Measurements from ENCODE around the gene RPS27A.
A peak's percentile ranks its signal among the peaks of the same experiment; 100 is the strongest.
"Not testable (repeated sequence)": the region's sequence is repeated elsewhere in the genome, so short reads cannot be mapped to it uniquely, and the experiment has no call there.

Gene RPS27A

DNA sequence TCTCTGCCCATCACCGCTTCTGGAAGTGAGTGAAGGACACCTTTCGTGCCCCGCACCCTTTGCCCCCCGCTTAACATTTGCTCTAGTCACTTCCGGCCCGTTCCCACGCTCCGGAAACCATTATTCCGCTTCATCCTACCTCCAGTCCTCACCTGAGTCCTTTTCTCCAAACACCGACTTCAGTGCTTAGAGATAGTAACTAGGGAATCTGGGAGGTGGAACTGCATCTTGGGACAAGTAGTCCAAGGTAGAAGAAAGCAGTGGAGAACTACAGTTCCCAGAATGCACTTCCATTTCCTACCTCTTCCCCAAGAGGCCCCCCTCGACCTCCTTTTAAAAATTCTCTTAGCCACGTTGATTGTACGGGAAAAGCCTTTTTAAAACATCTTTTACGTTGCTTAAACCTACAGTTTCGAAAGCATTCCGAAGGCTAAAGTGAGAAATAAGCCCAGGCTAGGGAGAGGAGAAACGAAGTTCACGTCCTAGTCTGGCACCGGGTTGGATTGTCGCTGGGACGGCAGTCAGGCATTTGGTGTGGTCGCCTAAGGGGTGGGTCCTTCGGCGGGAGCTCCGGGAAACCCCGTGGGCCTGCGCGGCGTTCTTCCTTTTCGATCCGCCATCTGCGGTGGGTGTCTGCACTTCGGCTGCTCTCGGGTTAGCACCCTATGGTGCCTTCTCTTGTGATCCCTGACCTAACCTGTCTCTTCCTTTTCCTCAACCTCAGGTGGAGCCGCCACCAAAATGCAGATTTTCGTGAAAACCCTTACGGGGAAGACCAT lies at the start of gene RPS27A, which contains the start of gene CLHC1:
TSS of gene RPS27A (plus strand) at position 605 of the 779 bp plus-strand sequence. CDS start at position 742, 137 bp downstream.
TSS of gene CLHC1 (minus strand) at position 210 of the 779 bp plus-strand sequence. CDS start 9,882 bp downstream, outside the sequence.
- DNase-seq = peak; percentile 89 to 94

GRCh38 chr2:55186837-55187236 lies 45.7 kb upstream of the RPS27A start:
- not testable (repeated sequence) for DNase-seq

- DNase-seq = not testable (repeated sequence)
Measured at GRCh38 chr2:55191888-55192287, 40.6 kb upstream of the RPS27A start.

- DNase-seq = no peak
Measured at GRCh38 chr2:55196526-55196925, 36.0 kb upstream of the RPS27A start.

DNA sequence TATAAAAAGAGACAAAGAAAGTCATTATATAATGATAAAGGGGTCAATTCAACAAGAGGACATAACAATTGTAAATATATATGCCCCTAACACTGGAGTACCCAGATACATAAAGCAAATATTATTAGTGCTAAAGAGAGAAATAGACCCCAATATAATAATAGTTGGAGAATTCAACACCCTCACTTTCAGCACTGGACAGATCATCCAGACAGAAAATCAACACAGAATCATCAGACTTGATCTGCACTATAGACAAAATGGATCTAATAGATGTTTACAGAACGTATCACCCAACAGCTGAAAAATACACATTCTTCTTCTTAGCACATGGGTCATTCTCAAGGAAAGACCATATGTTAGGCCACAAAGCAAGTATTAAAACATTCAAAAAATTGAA lies 32.1 kb upstream of the RPS27A start:
- DNase-seq = no peak

DNA sequence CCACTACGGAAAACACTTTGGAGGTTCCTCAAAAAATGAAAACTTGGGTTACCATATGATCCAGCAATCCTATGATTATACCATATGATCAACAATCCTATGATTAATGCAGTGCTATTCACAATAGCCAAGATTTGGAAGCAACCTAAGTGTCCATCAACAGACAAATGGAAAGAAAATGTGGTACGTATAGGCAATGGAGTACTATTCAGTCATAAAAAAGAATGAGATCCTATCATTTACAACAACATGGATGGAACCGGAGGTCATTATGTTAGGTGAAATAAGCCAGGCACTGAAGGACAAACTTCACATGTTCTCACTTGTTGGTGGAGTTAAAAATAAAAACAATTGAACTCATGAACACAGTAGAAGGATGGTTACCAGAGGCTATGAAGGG lies 28.0 kb upstream of the RPS27A start:
- DNase-seq = no peak

DNA sequence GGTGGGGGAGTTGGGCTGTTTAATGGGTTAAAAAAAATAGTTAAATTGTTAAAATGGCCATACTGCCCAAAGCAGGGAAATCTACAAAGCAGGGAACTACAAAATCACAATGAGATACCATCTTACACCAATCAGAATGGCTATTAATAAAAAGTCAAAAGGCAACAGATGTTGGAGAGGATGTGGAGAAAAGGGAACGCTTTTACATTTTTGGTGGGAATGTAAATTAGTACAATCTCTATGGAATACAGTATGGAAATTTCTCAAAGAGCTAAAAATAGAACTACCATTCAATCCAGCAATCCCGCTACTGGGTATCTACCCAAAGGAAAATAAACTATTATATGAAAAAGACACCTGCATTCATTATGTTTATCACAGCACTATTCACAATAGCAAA lies 27.5 kb upstream of the RPS27A start:
- no peak for DNase-seq

GRCh38 chr2:55213822-55214221 lies 18.7 kb upstream of the RPS27A start:
- no peak for DNase-seq

- DNase-seq = no peak
Measured at GRCh38 chr2:55223958-55224760, 8.3 kb upstream of the RPS27A start.

- DNase-seq = no peak
Measured at GRCh38 chr2:55224761-55225261, 7.7 kb upstream of the RPS27A start.

DNA sequence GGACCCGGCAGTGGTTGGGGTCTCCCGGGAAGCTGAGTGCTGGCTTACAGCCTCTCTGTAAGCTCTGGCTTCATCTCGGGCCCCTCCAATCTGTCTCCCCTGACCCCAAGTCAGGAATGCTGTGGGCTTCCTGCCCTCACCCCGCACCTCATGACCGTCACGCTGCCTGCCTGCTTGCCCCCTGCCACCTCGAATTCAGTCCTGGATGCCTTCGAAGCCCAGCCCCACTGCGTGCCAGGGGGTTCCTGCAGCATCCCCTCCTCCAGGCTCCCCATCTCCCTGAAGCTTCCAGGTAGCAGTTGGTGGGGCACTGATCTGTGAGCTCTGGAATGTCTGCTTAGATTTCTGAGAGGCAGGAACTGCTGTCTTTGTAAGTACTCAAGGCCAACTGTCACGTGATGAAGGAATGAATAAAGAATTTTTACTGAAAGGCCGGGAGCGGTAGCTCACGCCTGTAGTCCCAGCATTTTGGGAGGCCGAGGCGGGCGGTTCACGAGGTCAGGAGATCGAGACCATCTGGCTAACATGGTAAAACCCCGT lies 6.9 kb upstream of the RPS27A start:
- no peak for DNase-seq

DNA sequence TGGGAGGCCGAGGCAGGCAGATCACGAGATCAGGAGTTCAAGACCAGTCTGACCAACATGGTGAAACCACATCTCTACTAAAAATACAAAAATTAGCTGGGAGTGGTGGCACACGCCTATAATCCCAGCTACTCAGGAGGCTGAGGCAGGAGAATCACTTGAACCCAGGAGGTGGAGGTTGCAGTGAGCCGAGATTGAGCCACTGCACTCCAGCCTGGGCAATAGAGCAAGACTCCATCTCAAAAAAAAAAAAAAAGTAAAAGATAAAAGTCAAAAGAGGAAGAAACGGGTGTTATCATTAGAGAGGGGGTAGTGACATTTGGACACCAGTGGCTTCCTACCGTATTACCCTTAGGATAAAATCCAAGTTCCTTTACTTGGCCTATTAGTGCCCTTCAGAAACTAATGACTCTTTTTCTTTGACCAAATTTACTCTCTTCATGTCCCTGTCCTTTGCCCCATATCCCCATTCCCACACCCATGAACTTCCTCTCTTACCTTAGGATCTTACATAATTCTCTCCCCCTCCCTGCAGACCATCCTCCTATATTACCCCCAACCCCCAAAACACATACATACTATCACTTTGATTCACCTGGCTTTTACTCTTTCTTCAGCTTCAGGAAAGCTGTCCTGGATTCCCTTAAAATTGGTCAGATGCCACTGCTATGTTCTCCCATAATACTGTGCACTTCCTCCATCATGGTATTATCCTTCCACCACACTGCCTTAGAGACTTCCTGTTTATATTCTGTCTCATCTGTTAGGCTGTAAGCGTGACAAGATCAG lies 4.9 kb upstream of the RPS27A start:
- not testable (repeated sequence) for DNase-seq

DNA sequence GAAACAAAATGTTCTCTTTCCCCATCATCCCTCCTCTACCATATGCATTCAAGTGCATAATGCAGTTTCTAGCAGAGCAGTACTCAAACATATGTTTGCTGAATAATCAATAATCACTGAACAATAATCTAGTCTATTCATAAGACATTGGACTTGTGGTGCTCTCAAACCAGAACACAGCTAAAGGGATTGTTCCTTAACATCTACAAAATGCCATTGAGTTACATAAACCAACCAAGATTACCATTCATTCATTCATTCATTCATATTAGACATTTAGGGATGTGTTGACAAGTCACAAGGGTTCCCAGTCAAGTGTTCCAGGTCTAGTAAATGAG lies 4.3 kb upstream of the RPS27A start:
- DNase-seq = no peak

- no peak for DNase-seq
Measured at GRCh38 chr2:55229221-55229620, 3.3 kb upstream of the RPS27A start.

- no peak for DNase-seq
Measured at GRCh38 chr2:55230551-55230950, 1.9 kb upstream of the RPS27A start.

DNA sequence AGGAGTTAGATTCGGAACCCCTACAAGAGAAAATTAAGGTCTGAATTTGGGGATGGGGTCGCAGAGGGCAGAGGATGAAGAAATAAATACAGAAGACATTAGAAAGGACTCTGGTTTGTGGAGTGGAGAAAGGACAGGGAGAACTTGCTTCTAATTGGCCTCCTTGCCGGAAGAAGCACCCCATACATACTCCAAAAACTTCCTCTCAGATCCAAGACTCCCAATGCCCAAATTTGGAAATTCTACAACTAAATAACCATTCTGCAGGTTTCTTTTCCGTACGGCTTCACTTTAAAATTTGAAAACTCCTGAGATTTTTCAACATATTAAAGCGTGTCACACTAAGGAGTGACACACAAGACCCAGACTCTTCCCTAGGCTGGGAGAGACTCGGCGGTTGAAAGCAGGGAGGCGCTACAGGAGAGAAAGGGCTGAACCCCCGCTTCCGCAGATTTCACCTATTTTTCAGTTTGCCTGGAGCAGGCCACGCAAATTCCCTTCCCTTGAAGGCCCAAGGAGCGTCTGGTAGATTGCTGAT lies 873 bp upstream of the RPS27A start:
- DNase-seq = no peak

DNA sequence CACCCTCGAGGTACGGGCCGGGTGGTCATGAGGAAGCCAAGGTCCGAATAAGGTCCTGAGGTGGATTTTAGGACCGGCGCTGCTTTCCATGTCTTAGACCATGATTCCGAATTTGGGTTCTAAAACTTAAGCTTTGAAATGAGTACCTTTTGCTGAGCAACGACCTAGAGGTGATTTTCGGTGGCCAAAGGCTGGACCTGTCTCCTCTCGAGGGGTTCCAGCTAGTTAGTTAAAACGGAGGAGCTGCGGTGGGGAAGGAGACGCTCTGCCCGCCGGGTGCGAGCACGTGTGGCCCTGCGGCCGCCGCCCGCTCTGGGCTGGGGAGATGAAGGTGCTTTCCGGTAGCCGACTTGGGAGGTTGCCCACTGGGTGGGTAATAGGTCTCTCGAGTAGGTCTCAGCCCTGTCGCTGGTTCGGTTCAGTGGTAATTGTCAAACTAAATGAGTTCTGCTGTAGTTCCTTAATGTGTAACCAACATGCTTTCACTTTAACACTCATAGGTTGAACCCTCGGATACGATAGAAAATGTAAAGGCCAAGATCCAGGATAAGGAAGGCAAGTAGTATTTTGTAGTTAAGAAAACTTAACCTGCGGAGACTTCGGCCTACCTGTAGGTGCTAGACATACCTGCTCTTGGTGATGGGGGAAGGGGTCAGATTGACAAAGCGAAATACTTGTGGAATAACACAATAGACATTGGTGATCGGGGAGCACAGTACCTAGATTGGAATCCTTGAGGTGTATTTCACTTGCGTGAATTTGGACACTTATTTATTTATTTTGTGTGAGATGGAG lies 572 bp downstream of the RPS27A start:
- peak; percentile 42 to 50 for DNase-seq

DNA sequence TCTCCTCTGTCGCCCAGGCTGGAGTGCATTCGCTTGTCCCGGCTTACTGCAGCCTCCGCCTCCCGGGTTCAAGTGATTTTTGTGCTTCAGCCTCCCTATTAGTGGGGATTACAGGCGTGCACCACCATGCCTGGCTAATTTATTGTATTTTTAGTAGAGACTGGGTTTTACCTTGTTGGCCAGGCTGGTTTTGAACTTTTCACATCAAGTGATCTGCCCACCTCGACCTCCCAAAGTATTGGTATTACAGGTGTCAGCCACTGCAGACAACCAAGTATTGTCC lies 1.1 kb downstream of the RPS27A start:
- no peak for DNase-seq

DNA sequence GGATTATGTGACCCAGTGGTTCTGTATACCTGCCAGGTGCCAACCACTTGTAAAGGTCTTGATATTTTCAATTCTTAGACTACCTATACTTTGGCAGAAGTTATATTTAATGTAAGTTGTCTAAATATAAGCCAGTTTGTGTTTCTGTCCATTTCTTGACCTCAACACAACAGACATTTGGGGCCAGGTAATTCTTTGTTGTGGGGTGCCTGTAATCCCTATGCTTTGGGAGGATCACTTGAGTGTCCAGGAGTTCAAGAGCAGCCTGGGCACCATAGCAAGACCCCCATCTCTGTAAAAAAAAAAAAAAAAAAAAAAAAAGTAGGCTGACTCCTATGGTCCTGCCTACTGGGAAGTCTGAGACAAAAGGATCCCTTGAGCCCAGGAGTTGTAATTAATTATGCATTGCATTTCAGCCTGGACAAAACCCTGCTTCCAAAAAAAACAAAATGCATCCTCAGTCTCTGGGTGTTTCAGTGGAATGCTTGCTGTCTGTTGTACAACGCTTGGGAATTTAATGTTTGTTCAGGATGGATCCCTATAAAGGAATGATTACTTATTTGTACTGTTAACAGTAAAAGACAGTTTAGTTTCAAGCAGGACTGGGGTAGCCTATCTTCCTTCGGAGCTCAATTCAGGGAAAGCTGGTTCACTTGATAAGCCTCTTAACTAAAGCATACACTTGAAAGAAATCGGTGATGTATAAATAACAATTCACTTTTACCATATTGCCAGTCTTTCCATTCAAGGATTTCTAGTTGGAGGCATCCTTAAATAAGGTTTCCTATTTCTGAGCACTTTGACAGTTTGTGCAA lies 3.4 kb downstream of the RPS27A start:
- DNase-seq = no peak

GRCh38 chr2:55236992-55237543 lies 4.6 kb downstream of the RPS27A start:
- DNase-seq = no peak

All from stimulated activated CD4-positive, alpha-beta T cell treated with anti-CD3 and anti-CD28 coated beads, Interleukin-4, amount 100 ng/mL, for 4 hours (primary cell).